Ishikawa (cell line): ENCODE results near the gene SF3B3.

Source experiments
- CEBPB ChIP-seq: IDR thresholded peaks from 2 replicates; pipeline ENCODE4 v1.6.1; 2012
- CREB1 ChIP-seq: IDR thresholded peaks from 2 replicates; pipeline ENCODE4 v1.6.1; 2012; ENCODE audit warnings: low read depth
- EGR1 ChIP-seq: IDR thresholded peaks from 2 replicates; pipeline ENCODE4 v1.6.1; 2012
- EP300 ChIP-seq: IDR thresholded peaks from 2 replicates; pipeline ENCODE4 v1.6.1; 2012; ENCODE audit warnings: borderline replicate concordance
- FOXM1 ChIP-seq: IDR thresholded peaks from 2 replicates; pipeline ENCODE4 v1.6.1; 2012; ENCODE audit warnings: low read depth, borderline replicate concordance
- NFIC ChIP-seq: IDR thresholded peaks from 2 replicates; pipeline ENCODE4 v1.6.1; 2012
- RAD21 ChIP-seq: IDR thresholded peaks from 2 replicates; pipeline ENCODE4 v1.6.1; 2012; ENCODE audit warnings: low read depth
- TAF1 ChIP-seq: IDR thresholded peaks from 2 replicates; pipeline ENCODE4 v1.6.1; 2012; ENCODE audit warnings: low read depth, mild to moderate bottlenecking
- TCF12 ChIP-seq: IDR thresholded peaks from 2 replicates; pipeline ENCODE4 v1.6.1; 2012; ENCODE audit warnings: low read depth
- TEAD4 ChIP-seq: IDR thresholded peaks from 2 replicates; pipeline ENCODE4 v1.6.1; 2012
- USF1 ChIP-seq: IDR thresholded peaks from 2 replicates; pipeline ENCODE4 v1.6.1; 2012
- YY1 ChIP-seq: IDR thresholded peaks from 2 replicates; pipeline ENCODE4 v1.6.1; 2012; ENCODE audit warnings: low read depth
- ZBTB7A ChIP-seq: IDR thresholded peaks from 2 replicates; pipeline ENCODE4 v1.6.1; 2012; ENCODE audit warnings: low read depth
- TF ChIP-seq, protein P1 (sequence below): IDR thresholded peaks from 2 replicates; pipeline ENCODE4 v1.6.1; 2012
- TF ChIP-seq, protein P2 (sequence below): IDR thresholded peaks from 2 replicates; pipeline ENCODE4 v1.6.1; 2012; ENCODE audit warnings: low read depth, mild to moderate bottlenecking

The SF3B3 gene

DNA sequence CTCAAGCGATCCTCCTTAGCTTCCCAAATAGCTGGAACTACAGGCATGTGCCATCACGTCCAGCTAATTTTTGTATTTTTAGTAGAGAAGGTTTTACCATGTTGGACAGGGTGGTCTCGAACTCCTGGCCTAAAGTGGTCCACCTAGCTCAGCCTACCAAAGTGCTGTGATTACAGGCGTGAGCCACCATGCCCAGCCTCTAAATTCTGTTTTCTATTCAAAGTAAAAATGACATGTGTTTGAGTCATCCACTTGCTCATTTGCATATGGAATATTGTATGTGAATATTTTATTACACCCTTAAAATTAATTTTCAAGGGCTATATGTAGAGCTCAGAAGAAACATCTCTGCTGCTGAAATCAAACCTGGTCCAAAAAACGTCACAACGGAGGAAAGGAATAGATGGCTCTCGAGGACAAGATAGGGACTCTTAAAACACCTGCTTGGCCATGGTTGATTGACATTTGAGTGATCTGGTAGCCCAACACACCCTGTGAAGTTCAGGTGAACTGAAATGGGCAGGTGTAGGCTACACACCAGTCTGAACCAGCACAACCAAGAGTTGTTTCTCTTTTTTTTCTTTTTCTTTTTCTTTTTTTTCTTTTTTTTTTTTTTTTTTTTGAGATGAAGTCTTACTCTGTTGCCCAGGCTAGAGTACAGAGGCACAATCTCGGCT is 51.1 kb downstream of the SF3B3 start:
- TF ChIP-seq TCF12 (no peak), EP300 (no peak), YY1 (no peak), FOXM1 (no peak), TEAD4 (no peak), USF1 (no peak), CREB1 (no peak), RAD21 (no peak), TAF1 (no peak), NFIC (no peak), CEBPB (no peak), ZBTB7A (no peak), EGR1 (no peak)
- TF ChIP-seq, protein P1, sequence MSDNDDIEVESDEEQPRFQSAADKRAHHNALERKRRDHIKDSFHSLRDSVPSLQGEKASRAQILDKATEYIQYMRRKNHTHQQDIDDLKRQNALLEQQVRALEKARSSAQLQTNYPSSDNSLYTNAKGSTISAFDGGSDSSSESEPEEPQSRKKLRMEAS: no peak
- TF ChIP-seq, protein P2, sequence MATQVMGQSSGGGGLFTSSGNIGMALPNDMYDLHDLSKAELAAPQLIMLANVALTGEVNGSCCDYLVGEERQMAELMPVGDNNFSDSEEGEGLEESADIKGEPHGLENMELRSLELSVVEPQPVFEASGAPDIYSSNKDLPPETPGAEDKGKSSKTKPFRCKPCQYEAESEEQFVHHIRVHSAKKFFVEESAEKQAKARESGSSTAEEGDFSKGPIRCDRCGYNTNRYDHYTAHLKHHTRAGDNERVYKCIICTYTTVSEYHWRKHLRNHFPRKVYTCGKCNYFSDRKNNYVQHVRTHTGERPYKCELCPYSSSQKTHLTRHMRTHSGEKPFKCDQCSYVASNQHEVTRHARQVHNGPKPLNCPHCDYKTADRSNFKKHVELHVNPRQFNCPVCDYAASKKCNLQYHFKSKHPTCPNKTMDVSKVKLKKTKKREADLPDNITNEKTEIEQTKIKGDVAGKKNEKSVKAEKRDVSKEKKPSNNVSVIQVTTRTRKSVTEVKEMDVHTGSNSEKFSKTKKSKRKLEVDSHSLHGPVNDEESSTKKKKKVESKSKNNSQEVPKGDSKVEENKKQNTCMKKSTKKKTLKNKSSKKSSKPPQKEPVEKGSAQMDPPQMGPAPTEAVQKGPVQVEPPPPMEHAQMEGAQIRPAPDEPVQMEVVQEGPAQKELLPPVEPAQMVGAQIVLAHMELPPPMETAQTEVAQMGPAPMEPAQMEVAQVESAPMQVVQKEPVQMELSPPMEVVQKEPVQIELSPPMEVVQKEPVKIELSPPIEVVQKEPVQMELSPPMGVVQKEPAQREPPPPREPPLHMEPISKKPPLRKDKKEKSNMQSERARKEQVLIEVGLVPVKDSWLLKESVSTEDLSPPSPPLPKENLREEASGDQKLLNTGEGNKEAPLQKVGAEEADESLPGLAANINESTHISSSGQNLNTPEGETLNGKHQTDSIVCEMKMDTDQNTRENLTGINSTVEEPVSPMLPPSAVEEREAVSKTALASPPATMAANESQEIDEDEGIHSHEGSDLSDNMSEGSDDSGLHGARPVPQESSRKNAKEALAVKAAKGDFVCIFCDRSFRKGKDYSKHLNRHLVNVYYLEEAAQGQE: no peak

- TF ChIP-seq TEAD4 (no peak), CREB1 (no peak), USF1 (no peak), YY1 (no peak), NFIC (no peak)
Measured at GRCh38 chr16:70575376-70575775, 51.8 kb downstream of the SF3B3 start.

- TF ChIP-seq CEBPB (peak; percentile 44; the same call in 1 of the 2 replicates), TAF1 (no peak), NFIC (no peak), CREB1 (no peak), EGR1 (no peak), TCF12 (no peak), EP300 (no peak)
Measured at GRCh38 chr16:70576431-70577255, 53.0 kb downstream of the SF3B3 start.

- TF ChIP-seq FOXM1 (no peak), CREB1 (no peak), YY1 (no peak), EGR1 (no peak), TAF1 (no peak), TEAD4 (peak; percentile 32; the same call in 1 of the 2 replicates), CEBPB (no peak), EP300 (no peak), USF1 (no peak)
Measured at GRCh38 chr16:70577256-70577698, 53.7 kb downstream of the SF3B3 start.

GRCh38 chr16:70578035-70578434 is 54.4 kb downstream of the SF3B3 start:
- TF ChIP-seq FOXM1 (no peak), RAD21 (no peak)

DNA sequence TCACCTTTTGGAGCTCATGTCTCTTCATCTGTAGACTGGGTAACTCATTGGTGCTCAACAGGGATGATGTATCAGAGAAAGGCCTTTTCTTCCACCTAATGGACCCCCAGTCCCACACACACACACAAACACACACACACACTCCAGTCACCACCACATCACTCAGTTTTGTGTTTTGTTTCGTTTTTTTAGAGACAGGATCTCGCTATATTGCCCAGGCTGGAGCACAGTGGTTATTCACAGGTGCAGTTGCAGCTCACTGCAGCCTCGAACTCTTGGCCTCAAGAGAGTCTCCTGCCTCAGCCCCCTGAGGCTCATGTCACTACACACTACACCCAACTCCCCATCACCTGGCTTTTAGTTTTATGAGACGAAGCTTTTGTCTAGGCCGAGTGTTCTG is 55.6 kb downstream of the SF3B3 start:
- TF ChIP-seq NFIC (no peak), TCF12 (no peak), EGR1 (no peak), USF1 (no peak), CREB1 (no peak), TEAD4 (no peak), EP300 (no peak), FOXM1 (no peak), YY1 (no peak), RAD21 (no peak), ZBTB7A (no peak), TAF1 (no peak), CEBPB (no peak)
- TF ChIP-seq, protein P1: no peak
- TF ChIP-seq, protein P2: no peak
